Liver (tissue), 9 donors: Measurements from ENCODE around the gene TMED6. TPM values are rescaled to one million over a fixed set of nuclear protein-coding genes. Genes with fewer than 3 reads are reported as not detected.

Source experiments
- DNase-seq: peaks from one replicate; pipeline ENCODE4 v3.0.0-alpha.2; 2017; ENCODE audit warnings: low spot score
- H3K27ac ChIP-seq, 2 donors: one replicate each; pipeline ENCODE4 v1.7.0; 2013; ENCODE audit warnings: inconsistent platforms in 2 of 2, low read length in 2 of 2, control low read depth in 1 of 2, low read depth in 1 of 2, mild to moderate bottlenecking in 1 of 2
- H3K27me3 ChIP-seq, 4 donors: one replicate each; pipeline versions ENCODE4 v1.6.1 to v1.7.0; 2013; ENCODE audit warnings: low read length in 3 of 4, inconsistent platforms in 1 of 4, mild to moderate bottlenecking in 1 of 4, moderate library complexity in 1 of 4; ENCODE audit not compliant: control insufficient read depth in 4 of 4, insufficient read depth in 4 of 4
- H3K36me3 ChIP-seq, 4 donors: one replicate each; pipeline versions ENCODE4 v1.6.1 to v1.7.0; 2013; ENCODE audit warnings: low read length in 3 of 4, mild to moderate bottlenecking in 3 of 4, low read depth in 1 of 4, moderate library complexity in 1 of 4; ENCODE audit not compliant: control insufficient read depth in 4 of 4, insufficient read depth in 3 of 4
- H3K4me1 ChIP-seq, 4 donors: one replicate each; pipeline versions ENCODE4 v1.6.1 to v1.7.0; 2013; ENCODE audit warnings: low read length in 3 of 4, mild to moderate bottlenecking in 3 of 4, moderate library complexity in 1 of 4; ENCODE audit not compliant: control insufficient read depth in 4 of 4, insufficient read depth in 4 of 4
- H3K4me3 ChIP-seq, 3 donors: one replicate each; pipeline versions ENCODE4 v1.6.1 to v1.7.0; 2013; ENCODE audit warnings: low read length in 3 of 3, control low read depth in 1 of 3, low read depth in 1 of 3, mild to moderate bottlenecking in 1 of 3
- H3K9ac ChIP-seq, 2 donors: one replicate each; pipeline ENCODE4 v1.7.0; 2013; ENCODE audit warnings: low read length in 2 of 2, mild to moderate bottlenecking in 2 of 2, moderate library complexity in 2 of 2, control low read depth in 1 of 2, low read depth in 1 of 2
- H3K9me3 ChIP-seq, 4 donors: one replicate each; pipeline versions ENCODE4 v1.6.1 to v1.7.0; 2013; ENCODE audit warnings: low read length in 3 of 4; ENCODE audit not compliant: control insufficient read depth in 4 of 4
- ATF3 ChIP-seq: IDR thresholded peaks from 2 replicates; pipeline ENCODE4 v1.6.1; 2016; ENCODE audit warnings: antibody characterized with exemption
- EGR1 ChIP-seq, 2 donors: IDR thresholded peaks; 2 replicates each; pipeline ENCODE4 v1.6.1; 2016 to 2018; ENCODE audit warnings: antibody characterized with exemption in 2 of 2, low read depth in 2 of 2
- FOXA1 ChIP-seq: IDR thresholded peaks from 2 replicates; pipeline ENCODE4 v1.6.1; 2016; ENCODE audit warnings: antibody characterized with exemption
- GABPA ChIP-seq, 2 donors: IDR thresholded peaks in 1 of 2; conservative IDR thresholded peaks in 1 of 2; 2 replicates each; pipeline ENCODE4 v1.6.1; 2016; ENCODE audit warnings: antibody characterized with exemption in 2 of 2, mild to moderate bottlenecking in 1 of 2, moderate library complexity in 1 of 2
- HNF4A ChIP-seq, 2 donors: conservative IDR thresholded peaks; 2 replicates each; pipeline ENCODE4 v1.6.1; 2016; ENCODE audit warnings: antibody characterized with exemption in 2 of 2, mild to moderate bottlenecking in 2 of 2
- HNF4G ChIP-seq: IDR thresholded peaks from 2 replicates; pipeline ENCODE4 v1.6.1; 2016; ENCODE audit warnings: antibody characterized with exemption
- JUND ChIP-seq, 2 donors: IDR thresholded peaks; 2 replicates each; pipeline ENCODE4 v1.6.1; 2016; ENCODE audit warnings: antibody characterized with exemption in 2 of 2
- MAX ChIP-seq: IDR thresholded peaks from 2 replicates; pipeline ENCODE4 v1.6.1; 2016; ENCODE audit warnings: antibody characterized with exemption
- NR2F2 ChIP-seq: IDR thresholded peaks from 2 replicates; pipeline ENCODE4 v1.6.1; 2016; ENCODE audit warnings: antibody characterized with exemption
- RAD21 ChIP-seq, 2 donors: IDR thresholded peaks; 2 replicates each; pipeline ENCODE4 v1.6.1; 2016; ENCODE audit warnings: antibody characterized with exemption in 2 of 2, mild to moderate bottlenecking in 2 of 2
- REST ChIP-seq: IDR thresholded peaks from 2 replicates; pipeline ENCODE4 v1.6.1; 2016; ENCODE audit warnings: antibody characterized with exemption, mild to moderate bottlenecking
- RXRA ChIP-seq, 2 donors: IDR thresholded peaks; 2 replicates each; pipeline ENCODE4 v1.6.1; 2017 to 2018; ENCODE audit warnings: antibody characterized with exemption in 2 of 2, mild to moderate bottlenecking in 1 of 2
- TAF1 ChIP-seq: conservative IDR thresholded peaks from 2 replicates; pipeline ENCODE4 v1.6.1; 2016; ENCODE audit warnings: antibody characterized with exemption, mild to moderate bottlenecking
- ZBTB33 ChIP-seq: IDR thresholded peaks from 2 replicates; pipeline ENCODE4 v1.6.1; 2016; ENCODE audit warnings: antibody characterized with exemption
- WGBS: extraction: QIAGEN DNeasy Blood & Tissue Kit; methylation state at CpG from one replicate; pipeline ENCODE4 v1.1.7; 2013; 5-methylcytosine and 5-hydroxymethylcytosine counted together
- polyA plus RNA-seq, 2 donors: library from polyadenylated mRNA; stranded (reverse) in 1 of 2; unstranded in 1 of 2; fragments of 200-250 nt in 1 of 2; fragments of >200 nt in 1 of 2; fragmentation: Nextera tagmentation in 1 of 2; extraction: Ambion mirVana in 1 of 2; gene quantifications; one replicate each; pipeline versions ENCODE4 v1.2.1 to v1.2.3, GENCODE V29; 2013 to 2015
- total RNA-seq, 2 donors: library from RNA; depleted of rRNA; stranded (reverse); fragments of >200 nt; gene quantifications; one replicate each; pipeline ENCODE4 v1.2.3, GENCODE V29; 2014
- donor health status: healthy.
- donor health status: healthy.
- donor health status: healthy.
- donor health status: healthy.
- donor health status: healthy.

The TMED6 gene
- total and polyA plus RNA-seq, 4 donors, result 0.18 to 46.2 (median 11.0) TPM

GRCh38 chr16:69325784-69326171, 25.8 kb downstream of the TMED6 start:
- H3K4me3 ChIP-seq, result no peak overlapping the region
- no peak for DNase-seq
- peaks cover 19 to 72% (median 58%) of the 10 kb centered on the region in 4 donors for H3K4me1 ChIP-seq
- H3K9ac ChIP-seq, result no peak overlapping the region
- TF ChIP-seq JUND (IDR thresholded peaks at IDR 0.05) (no peak), ZBTB33 (no peak), RAD21 (IDR thresholded peaks at IDR 0.05) (no peak), REST (no peak), NR2F2 (no peak), MAX (no peak), GABPA (IDR thresholded peaks at IDR 0.05 in 1 of 2, conservative IDR thresholded peaks at IDR 0.05 in 1 of 2) (no peak), HNF4G (no peak), EGR1 (IDR thresholded peaks at IDR 0.05; ENCODE audit: low read depth in 2 of 2) (no peak), TAF1 (no peak), RXRA (IDR thresholded peaks at IDR 0.05) (no peak), HNF4A (conservative IDR thresholded peaks at IDR 0.05) (no peak)
- H3K27ac ChIP-seq, result peak overlapping the region; percentile 52 to 87
- WGBS, result 62% methylated on average over 6 of the region's 6 CpGs
- no peaks in the 10 kb centered on the region for H3K27me3 ChIP-seq
- H3K36me3 ChIP-seq, result peaks cover 6 to 33% (median 19%) of the 10 kb centered on the region in 4 donors
- no peaks in the 10 kb centered on the region for H3K9me3 ChIP-seq

- no peak for TF ChIP-seq ATF3
- no peak for TF ChIP-seq TAF1
- no peak for TF ChIP-seq FOXA1
- no peak for TF ChIP-seq MAX
- no peaks in the 10 kb centered on the region for H3K9me3 ChIP-seq
- 86% methylated on average over 10 of the region's 10 CpGs for WGBS
- H3K27me3 ChIP-seq, result no peaks in the 10 kb centered on the region
- no peak overlapping the region for H3K4me3 ChIP-seq
- no peak overlapping the region for H3K9ac ChIP-seq
- no peak for DNase-seq
- peak overlapping the region; percentile 60 to 87 for H3K27ac ChIP-seq
- H3K36me3 ChIP-seq, result peaks cover 12 to 44% (median 27%) of the 10 kb centered on the region in 4 donors
- peaks cover 19 to 68% (median 57%) of the 10 kb centered on the region in 4 donors for H3K4me1 ChIP-seq
Observed at GRCh38 chr16:69324585-69325253, 26.9 kb downstream of the TMED6 start.
